Adipocyte (in vitro differentiated cells): ENCODE measurements around the gene PHF3.
A peak's percentile ranks its signal among the peaks of the same experiment; 100 is the strongest.

Experiments used
- DNase-seq: peaks from one replicate; pipeline ENCODE4 v3.0.0-alpha.2; 2015; ENCODE audit warnings: low read depth
- H3K27me3 ChIP-seq: replicated peaks from 2 replicates; pipeline ENCODE4 v1.7.0; 2013; ENCODE audit warnings: mild to moderate bottlenecking, low read length, moderate library complexity; ENCODE audit not compliant: control insufficient read depth, insufficient read depth
- H3K36me3 ChIP-seq: 2 replicates; pipeline ENCODE4 v1.7.0; 2013; ENCODE audit warnings: low read length, mild to moderate bottlenecking, moderate library complexity; ENCODE audit not compliant: control insufficient read depth, insufficient read depth, severe bottlenecking
- H3K4me1 ChIP-seq: 2 replicates; pipeline ENCODE4 v1.7.0; 2013; ENCODE audit warnings: mild to moderate bottlenecking, low read length, moderate library complexity; ENCODE audit not compliant: control insufficient read depth, insufficient read depth
- H3K4me3 ChIP-seq: 2 replicates; pipeline ENCODE4 v1.7.0; 2013; ENCODE audit warnings: mild to moderate bottlenecking, low read length, moderate library complexity
- H3K9ac ChIP-seq: 2 replicates; pipeline ENCODE4 v1.7.0; 2013; ENCODE audit warnings: mild to moderate bottlenecking, low read length, moderate library complexity
- H3K9me3 ChIP-seq: 2 replicates; pipeline ENCODE4 v1.7.0; 2013; ENCODE audit warnings: mild to moderate bottlenecking, low read length, moderate library complexity; ENCODE audit not compliant: control insufficient read depth

Gene PHF3

DNA sequence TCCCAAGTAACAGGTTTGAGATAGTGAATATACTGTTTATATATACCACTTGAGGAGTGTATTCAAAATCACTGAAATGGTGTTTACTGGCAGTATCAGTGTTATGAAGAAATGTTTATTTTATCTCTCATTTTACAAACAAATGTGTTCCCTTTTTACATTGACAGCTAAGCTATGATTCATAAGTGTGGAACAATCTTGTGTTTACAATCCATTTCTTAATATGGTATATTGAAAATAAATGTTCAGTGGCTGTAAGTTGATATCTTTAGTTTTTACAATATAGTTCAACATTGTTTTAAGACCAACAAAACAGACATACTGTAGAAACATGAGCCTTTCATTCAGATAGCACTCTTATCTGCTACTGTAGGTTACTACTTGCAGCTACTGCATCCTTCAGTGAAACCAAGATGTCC is 14.3 kb downstream of the PHF3 start:
- Histone ChIP-seq H3K9me3 (no peaks in the 10 kb centered on the region), H3K4me1 (peaks cover 21% of the 10 kb centered on the region), H3K36me3 (peaks cover 3% of the 10 kb centered on the region), H3K4me3 (peak overlapping the region; percentile 18), H3K27me3 (no peaks in the 10 kb centered on the region), H3K9ac (no peak overlapping the region)
- peak; percentile 53 for DNase-seq

DNA sequence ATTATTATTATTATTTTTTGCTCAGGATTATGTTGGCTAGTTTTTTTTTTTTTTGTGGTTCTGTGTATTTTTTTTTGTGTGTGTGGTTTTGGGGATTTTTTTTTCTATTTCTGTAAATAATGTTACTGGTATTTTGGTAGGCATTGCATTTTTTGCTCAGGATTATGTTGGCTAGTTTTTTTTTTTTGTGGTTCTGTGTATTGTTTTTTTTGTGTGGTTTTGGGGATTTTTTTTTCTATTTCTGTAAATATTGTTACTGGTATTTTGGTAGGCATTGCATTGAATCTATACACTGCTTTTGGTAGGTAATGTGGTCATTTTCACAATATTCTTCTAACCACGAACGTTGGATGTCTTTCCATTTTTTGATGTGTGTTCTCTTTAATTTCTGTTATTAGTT is 17.4 kb downstream of the PHF3 start:
- H3K36me3 ChIP-seq = no peaks in the 10 kb centered on the region
- no peak overlapping the region for H3K4me3 ChIP-seq
- H3K27me3 ChIP-seq = no peaks in the 10 kb centered on the region
- no peaks in the 10 kb centered on the region for H3K9me3 ChIP-seq
- peaks cover 14% of the 10 kb centered on the region for H3K4me1 ChIP-seq
- no peak overlapping the region for H3K9ac ChIP-seq
- DNase-seq = no peak

DNA sequence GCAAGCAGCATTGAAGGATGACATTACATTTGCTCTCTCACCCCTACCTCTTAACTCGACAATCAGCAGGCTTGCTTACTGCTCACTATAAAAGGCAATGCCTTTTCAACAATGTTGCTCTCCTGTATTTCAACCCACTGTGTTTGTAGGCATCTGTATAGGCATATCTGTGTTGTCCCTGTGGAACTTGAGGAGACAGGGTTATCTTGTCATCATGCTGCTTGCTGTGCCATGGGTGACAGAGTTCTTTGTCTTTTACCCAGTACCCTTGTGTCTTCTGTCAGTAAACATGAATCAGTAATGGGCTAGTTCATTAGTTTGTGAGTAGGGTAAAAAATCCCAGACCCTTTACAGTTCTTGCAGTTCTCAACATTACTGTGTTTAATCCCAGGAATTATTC is 25.2 kb downstream of the PHF3 start:
- Histone ChIP-seq H3K36me3 (no peaks in the 10 kb centered on the region), H3K9ac (no peak overlapping the region), H3K4me1 (peaks cover 15% of the 10 kb centered on the region), H3K9me3 (no peaks in the 10 kb centered on the region), H3K4me3 (no peak overlapping the region), H3K27me3 (no peaks in the 10 kb centered on the region)
- DNase-seq = no peak

DNA sequence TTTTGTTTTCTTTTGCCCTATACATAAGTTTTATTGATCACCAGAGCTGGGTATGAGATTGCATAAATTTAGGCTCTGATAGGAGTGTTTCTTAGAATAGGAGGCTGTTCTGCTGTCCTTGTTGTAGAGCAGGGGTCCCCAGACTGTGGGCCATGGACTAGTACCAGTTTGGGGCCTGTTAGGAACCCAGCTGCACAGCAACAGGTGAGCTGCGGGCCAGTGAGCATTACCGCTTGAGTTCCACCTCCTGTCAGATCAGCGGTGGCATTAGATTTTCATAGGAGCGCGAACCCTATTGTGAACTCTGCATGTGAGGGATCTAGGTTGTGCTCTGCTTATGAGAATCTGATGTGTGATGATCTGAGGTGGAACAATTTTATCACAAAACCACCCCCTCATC is 26.2 kb downstream of the PHF3 start:
- Histone ChIP-seq H3K9me3 (no peaks in the 10 kb centered on the region), H3K9ac (no peak overlapping the region), H3K36me3 (no peaks in the 10 kb centered on the region), H3K27me3 (no peaks in the 10 kb centered on the region), H3K4me1 (peaks cover 15% of the 10 kb centered on the region), H3K4me3 (no peak overlapping the region)
- DNase-seq = no peak

DNA sequence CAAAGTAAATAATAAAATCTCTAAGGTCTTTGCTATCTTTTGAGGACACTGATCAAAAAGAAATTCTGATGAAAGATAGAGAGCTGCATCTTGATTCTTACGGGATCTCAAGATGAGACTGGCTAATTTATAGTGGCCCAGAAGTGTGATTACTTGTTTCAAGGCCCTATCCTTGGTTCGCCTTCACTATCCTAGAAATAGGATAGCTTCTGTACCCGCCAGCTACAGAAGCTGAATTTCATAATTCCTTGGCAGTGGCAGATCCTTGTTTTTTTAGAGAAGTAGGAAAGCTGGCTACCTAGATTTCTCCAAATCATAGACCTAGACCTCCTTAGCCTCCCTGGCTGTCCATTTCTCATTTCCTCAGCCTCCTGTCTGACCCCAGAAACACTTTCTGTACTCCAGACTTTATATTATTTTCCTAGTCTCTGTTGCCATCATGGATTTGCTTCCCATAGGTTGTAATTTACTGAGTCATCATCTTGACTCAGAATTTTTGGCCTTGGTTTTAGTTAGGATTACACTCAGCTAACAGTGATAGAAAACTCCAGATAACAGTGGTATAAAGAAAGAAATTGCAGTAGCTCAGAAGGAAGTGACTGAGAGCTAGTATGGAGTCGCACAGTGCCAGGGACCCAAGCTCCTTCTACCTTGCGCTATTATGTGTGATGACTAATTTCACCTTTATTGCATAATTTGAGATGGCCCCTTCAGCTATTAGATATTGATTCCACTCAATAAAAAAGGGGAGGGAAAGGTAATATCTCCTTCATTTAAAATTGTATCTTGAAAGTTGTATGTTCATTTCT is 27.7 kb downstream of the PHF3 start:
- Histone ChIP-seq H3K9me3 (no peaks in the 10 kb centered on the region), H3K36me3 (no peaks in the 10 kb centered on the region), H3K4me1 (peaks cover 15% of the 10 kb centered on the region), H3K4me3 (no peak overlapping the region), H3K27me3 (no peaks in the 10 kb centered on the region), H3K9ac (no peak overlapping the region)
- peak; percentile 62 for DNase-seq

DNA sequence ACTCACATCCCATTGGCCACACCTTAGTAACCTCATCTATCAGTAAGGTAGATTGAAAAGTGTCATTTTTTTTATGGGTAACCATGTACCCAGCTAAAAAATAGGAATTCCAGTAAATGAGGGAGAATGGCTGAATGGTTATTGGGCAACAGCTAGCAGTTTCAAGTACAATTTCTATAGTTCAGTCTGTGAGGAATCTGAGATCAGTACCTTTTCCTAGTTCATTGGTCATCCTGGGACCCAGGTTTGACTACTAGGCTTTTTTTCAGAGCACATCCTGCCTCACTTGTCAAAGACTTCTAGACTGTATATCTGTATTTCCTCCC is 28.3 kb downstream of the PHF3 start:
- no peak overlapping the region for H3K9ac ChIP-seq
- DNase-seq = no peak
- no peaks in the 10 kb centered on the region for H3K27me3 ChIP-seq
- peaks cover 15% of the 10 kb centered on the region for H3K4me1 ChIP-seq
- H3K4me3 ChIP-seq = no peak overlapping the region
- H3K36me3 ChIP-seq = no peaks in the 10 kb centered on the region
- no peaks in the 10 kb centered on the region for H3K9me3 ChIP-seq

DNA sequence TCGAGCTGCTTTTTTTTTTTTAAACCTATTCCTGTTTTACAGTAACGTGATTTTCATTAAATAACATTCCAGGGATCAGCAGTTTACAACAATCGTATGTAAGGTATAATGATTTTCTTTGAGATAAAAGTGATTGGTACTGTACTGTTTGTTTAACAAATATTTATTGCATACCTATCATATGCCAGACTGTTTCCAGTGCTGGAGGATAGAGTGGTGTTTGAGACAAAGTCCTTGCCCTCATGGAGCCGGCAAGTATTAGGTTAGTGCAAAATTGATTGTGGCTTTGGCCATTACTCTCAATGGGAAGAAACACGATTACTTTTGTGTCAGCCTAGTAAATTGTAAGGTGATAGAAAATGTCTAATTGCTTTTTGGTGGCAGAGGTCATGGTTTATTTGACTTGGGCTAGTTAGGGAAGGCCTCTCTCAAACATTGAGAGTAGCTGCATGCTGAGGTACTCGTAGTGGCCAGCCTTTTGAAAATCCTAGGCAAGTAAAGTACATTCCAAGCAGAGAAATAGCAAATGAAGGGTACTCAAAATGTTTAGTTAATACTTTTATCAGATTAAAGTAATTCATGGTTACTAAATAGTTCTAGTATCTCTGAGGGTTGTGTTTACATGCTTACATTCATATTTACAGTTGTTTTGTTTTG is 35.6 kb downstream of the PHF3 start:
- no peak for DNase-seq
- Histone ChIP-seq H3K4me3 (no peak overlapping the region), H3K27me3 (no peaks in the 10 kb centered on the region), H3K9ac (no peak overlapping the region), H3K4me1 (peaks cover 15% of the 10 kb centered on the region), H3K9me3 (no peaks in the 10 kb centered on the region), H3K36me3 (no peaks in the 10 kb centered on the region)

DNA sequence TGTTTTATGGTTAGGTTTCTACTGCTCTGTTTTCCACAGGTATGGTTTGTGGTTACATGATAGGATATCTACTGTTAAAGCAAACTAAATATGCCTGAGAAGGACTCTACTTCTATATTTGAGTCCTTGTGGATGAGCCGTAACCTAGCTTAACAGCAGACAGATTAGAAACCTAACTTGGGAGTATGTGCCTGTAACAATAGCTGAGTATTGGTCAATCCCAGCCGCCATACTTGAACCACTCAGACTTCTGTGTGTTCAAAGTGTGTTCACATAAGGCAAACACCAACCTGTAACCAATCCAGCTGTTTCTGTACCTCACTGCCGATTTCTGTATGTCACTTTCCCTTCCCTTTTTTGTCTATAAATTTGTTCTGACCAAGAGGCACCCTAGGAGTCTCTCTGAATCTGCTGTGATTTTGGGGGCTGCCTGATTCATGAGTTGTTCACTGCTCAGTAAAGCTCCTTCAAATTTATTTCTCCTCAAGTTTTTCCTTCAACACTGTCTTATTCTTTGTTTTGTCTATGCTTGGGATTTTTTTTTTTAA is 37.1 kb downstream of the PHF3 start:
- H3K27me3 ChIP-seq = no peaks in the 10 kb centered on the region
- H3K9ac ChIP-seq = no peak overlapping the region
- H3K36me3 ChIP-seq = no peaks in the 10 kb centered on the region
- DNase-seq = no peak
- H3K4me3 ChIP-seq = no peak overlapping the region
- H3K9me3 ChIP-seq = no peaks in the 10 kb centered on the region
- H3K4me1 ChIP-seq = peaks cover 30% of the 10 kb centered on the region

DNA sequence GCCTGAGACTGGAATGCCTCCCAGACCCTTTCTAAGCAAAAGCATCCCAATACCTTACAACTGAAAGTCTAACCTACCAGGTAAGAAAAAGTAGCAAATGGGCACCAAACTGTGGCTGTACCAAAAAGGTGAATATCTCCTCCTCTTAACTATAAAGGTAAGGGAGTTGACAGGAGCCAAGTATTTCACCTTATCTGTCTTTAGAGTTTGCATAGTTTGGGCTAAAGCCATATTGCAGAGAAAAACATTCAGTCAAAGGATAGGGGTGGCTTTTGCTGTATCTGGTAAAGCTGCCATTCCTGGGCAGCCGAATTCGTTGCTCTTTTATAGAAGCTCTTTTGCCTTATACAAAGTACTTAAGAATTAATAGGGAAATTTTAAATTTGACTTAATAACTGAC is 38.1 kb downstream of the PHF3 start:
- peaks cover 32% of the 10 kb centered on the region for H3K4me1 ChIP-seq
- no peaks in the 10 kb centered on the region for H3K36me3 ChIP-seq
- DNase-seq = no peak
- no peak overlapping the region for H3K4me3 ChIP-seq
- no peaks in the 10 kb centered on the region for H3K9me3 ChIP-seq
- H3K9ac ChIP-seq = no peak overlapping the region
- no peaks in the 10 kb centered on the region for H3K27me3 ChIP-seq

DNA sequence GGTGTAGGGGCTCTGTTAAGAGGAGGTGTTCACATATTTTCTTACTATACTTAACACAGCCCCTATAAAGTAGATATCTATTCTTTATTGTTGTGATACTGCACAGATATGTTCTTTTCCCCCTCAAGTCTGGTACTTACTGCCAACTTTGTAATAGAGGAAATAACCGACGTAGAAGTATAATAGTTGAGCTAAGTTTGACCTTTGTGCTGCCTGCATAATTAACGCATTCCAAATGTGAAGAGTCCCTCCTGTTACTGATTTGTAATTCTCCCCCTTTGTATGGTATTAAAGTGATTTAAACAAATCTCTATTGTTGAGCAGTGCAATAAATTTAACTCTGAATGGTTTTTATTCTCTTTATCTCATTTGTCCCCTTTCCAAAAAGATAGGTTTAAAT is 39.0 kb downstream of the PHF3 start:
- DNase-seq = no peak
- Histone ChIP-seq H3K27me3 (no peaks in the 10 kb centered on the region), H3K4me1 (peaks cover 32% of the 10 kb centered on the region), H3K4me3 (no peak overlapping the region), H3K9me3 (no peaks in the 10 kb centered on the region), H3K9ac (no peak overlapping the region), H3K36me3 (peaks cover under 1% of the 10 kb centered on the region)

DNA sequence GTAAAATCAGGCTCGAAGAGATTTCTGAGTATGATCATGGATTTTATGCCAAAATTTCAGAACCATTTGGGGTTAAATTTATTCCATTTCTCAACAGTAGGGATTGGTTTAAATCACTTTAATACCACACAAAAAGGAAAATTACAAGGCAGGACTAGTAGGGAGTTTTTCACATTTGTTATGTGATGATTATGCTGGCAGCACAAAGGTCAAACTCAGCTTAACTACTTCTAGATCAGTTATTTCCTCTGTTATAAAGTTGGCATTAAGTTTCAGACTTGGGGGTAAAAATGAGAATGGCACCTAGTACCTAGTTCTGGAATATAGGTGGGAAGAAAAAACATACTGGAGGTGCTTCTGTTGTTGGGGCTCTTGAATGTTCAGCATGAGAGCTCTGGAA is 39.5 kb downstream of the PHF3 start:
- Histone ChIP-seq H3K4me1 (peaks cover 32% of the 10 kb centered on the region), H3K36me3 (peaks cover 6% of the 10 kb centered on the region), H3K27me3 (no peaks in the 10 kb centered on the region), H3K9ac (no peak overlapping the region), H3K9me3 (no peaks in the 10 kb centered on the region), H3K4me3 (no peak overlapping the region)
- DNase-seq = no peak
